Kidney glomerular epithelial cell (primary cell): ENCODE data around the gene TRUB2.
"Not testable (repeated sequence)": the region's sequence is repeated elsewhere in the genome, so short reads cannot be mapped to it uniquely, and the experiment has no call there.

ENCODE experiments used
- DNase-seq: peaks from one replicate; lab custom pipeline; 2025; lab: John Stamatoyannopoulos, UW

TRUB2 gene

DNA sequence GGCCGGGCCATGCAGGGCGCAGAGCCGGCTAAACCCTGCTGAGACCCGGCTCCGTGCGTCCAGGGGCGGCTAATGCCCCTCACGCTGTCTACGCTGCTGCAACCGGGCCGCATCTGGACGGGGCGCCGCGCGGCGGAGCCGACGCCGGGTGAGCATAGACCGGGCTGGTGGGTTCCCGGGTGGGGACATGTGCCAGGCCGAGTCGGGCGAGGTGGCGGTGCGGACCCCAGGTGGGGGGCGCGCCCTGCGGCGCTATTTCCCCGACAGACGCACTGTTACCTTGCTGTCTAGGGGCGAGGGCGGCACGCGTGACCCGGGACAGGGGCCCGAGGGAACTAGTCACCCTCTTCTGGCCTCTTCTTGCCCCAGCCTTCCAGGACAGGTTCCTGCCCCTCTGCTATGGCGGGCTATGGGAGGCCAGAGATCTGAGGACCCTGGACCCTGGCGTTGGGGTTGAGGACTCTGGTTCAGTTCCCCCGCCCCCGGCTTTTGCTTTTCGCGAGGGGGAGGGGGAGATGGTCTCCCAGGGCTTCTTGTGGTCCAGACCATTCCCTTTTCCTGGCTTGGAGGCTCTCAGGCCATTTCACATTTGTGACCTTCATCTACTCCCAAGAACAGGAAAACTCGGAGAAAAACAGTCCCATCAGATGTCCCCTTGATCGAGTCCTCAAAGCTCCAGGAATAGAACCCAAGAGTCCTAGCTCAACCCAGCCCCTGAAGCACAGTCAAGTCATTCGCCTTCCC, 18.6 kb upstream of the TRUB2 start:
- DNase-seq, result no peak

DNA sequence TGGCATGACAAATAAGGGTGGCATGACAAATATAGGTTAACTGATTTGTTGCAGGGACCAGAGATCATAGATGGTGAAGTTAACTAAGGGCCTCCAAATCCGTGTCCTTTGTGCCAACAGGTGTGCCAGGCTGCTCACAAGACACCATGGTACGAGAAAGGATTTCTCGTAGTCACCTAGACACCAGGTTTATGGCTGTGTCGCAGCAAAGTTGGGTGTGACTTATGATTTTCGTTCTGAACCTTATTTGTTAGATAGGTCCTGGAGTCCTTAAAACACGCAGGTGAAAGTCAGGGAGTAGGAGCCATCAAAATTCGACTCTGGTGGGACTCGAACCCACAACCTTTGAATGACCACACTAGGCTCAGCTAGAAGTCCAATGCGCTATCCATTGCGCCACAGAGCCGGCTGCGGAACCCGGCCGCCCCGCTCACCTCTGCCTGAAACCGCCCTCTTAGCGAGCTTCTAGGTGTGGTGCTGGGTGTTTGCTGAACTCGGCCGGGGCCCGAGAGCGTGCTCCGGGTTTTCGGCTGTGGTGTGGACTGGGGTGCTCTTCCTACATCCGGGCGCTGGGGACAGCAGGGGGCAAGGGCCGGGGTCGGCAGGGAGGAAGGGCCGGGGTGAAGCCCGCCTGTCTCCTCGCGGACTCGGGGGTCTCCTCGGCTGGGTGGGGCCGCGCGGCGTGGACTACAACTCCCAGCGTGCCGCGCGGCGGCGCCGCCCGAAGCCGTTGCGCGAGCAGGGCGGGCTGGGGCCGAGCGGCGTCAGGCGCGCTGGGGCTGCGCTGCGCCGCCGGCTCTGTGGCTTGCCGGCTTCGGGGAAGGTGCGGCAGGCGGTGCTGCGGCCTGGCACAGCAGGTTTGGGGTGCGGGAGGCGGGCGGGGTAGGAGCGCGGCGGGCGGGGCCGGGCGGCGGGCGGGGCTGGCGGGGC, 17.8 kb upstream of the TRUB2 start, which contains the start of gene SLC27A4:
TSS of gene SLC27A4 (plus strand) at position 767 of the 930 bp plus-strand sequence. CDS start 2,606 bp downstream, outside the sequence.
- DNase-seq, result peak; percentile 53

DNA sequence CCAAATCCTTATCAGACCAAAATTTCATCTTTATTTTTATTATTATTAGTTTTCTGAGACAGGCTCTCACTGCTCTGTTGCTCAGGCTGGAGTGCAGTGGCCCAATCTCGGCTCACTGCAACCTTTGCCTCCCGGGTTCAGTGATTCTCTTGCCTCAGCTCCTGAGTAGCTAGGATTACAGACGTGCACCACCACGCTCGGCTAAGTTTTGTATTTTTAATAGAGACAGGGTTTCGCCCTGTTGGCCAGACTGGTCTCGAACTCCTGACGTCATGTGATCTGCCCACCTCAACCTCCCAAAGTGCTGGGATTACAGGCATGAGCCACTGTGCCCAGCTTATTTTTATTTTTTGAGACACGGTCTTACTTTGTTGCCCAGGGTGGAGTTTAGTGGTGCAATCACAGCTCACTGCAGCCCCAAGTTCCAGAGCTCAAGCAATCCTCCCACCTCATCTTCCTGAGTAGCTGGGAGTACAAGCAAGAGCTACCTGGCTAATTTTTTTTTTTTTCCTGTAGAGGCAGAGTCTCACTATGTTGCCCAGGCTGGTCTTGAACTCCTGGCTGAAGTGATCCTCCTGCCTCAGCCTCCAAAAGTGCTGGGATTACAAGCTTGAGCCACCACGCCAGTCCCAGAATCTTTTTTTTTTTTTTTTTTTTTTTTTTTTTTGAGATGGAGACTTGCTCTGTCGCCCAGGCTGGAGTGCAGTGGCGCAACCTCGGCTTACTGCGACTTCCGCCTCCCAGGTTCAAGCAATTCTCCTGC, 16.8 kb upstream of the TRUB2 start:
- DNase-seq, result not testable (repeated sequence)

DNA sequence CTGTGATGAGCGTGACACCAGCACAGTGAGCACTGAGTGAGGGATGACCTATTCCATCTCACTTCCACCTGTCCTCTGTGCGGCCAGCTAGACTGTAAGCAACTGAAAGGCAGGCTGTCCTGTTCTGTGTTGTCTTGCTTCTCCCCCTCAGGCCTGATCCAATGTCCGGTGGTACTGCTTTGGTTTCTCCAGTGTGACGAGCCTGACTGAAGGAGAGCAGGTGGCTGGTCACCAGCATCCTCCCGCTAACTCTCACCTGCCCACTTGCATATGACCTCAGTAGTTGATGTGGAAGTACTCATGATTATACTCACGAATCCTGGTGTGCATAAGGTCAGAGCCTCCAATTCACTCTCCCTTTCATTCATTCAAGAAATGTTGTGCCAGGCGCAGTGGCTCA, 15.7 kb upstream of the TRUB2 start:
- no peak for DNase-seq

DNA sequence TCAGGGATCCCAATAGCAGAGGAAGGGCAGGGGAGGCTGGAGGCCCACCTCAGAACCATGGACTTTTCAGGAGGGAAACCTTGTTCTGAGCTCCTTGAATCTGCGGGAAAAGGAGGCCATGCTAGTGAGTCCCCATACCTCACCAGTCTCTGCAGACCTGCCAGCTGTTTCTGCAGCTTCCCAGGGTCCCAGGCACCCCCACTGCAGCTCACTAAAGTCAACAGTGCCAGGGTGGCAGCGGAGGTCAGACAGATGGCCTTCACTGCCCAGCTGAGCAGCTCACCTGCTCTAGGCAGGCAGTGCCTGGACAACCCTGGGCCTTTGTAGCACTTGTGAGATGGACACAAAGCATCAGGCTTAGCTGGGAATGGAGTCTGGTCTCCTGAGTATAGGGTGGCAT, 13.7 kb upstream of the TRUB2 start:
- no peak for DNase-seq

DNA sequence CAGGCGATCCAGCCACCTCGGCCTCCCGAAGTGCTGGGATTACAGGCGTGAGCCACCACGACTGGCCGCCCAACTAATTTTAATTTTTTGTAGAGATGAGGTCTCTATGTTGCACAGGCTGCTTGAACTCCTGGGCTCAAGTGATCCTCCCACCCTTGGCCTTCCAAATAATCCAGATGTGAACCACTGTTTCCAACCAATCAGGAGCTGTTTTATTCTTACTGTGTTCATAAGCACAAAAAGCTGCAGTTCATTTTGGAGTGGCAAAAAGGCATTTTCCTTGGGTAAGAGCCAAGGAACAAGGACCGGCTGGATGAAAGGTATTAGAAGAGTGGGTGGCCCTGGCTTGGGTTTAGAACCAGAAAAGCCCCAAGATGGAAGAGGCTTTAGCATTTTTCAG, 12.9 kb upstream of the TRUB2 start:
- no peak for DNase-seq

DNA sequence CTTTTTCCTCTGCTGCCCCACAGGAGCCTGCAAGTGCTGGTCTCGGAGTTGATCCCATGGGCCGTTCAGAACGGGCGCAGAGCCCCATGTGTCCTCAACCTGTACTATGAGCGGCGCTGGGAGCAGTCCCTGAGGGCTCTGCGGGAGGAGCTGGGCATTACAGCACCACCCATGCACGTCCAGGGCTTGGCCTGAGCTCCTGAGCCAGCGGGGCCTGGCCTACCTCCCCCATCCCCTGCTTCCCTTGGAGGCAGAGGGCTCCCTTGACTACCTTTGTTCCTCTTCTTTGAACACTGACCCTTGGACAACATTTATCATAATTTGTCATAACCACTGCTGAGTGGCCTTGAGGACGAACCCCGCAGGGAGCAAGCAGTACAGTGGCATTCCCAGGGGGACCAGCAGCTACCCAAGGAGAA, 11.2 kb upstream of the TRUB2 start:
- no peak for DNase-seq

DNA sequence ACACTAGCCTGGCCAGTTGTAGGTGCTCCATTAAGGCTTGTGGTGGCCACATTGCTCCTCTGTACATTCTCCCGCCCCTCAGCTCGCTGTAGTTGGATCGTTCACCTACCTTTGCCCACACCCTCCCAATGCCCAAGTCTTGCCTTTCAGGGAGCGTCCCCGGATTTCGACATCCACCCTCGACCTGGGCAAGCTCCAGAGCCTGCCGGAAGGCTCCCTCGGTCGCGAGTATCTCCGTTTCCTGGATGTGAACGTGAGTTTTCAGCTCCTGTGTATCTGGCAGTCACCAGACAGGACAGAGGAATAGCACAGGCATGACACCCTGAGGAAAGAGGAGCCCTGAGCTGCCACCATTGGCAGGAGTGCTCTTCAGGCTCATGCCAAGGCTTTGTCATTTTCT, 3.4 kb upstream of the TRUB2 start:
- no peak for DNase-seq

DNA sequence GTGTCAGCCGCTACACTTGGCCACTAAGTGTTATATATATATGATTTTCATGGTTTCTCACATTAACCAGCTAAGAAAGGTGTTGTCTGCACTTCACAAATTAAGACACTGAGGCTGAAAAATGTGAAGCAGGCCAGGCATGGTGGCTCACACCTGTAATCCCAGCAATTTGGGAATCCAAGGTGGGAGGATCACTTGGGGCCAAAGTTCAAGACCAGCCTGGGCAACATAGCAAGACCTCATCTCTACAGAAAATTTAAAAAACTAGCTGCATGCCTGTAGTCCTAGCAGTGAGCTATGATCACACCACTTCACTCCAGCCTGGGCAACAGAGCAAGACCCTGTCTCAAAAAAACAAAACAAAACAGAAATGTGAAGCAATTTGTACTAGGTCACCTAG, 2.2 kb upstream of the TRUB2 start:
- no peak for DNase-seq

DNA sequence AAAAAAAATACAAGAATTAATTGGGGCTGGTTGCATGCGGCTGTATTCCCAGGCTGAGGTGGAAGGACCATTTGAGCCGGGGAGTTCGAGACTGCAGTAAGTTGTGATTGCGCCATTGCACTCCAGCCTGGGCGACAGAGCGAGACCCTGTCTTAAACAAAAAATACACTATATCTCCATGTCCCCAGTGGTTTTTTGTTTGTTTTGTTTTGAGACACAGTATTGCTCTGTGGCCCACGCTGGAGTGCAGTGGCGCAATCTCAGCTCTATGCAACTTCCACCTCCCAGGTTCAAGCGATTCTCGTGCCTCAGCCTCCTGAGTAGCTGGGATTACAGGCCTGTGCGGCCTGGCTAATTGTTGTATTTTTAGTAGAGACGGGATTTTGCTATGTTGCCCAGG, 1.5 kb upstream of the TRUB2 start:
- no peak for DNase-seq

DNA sequence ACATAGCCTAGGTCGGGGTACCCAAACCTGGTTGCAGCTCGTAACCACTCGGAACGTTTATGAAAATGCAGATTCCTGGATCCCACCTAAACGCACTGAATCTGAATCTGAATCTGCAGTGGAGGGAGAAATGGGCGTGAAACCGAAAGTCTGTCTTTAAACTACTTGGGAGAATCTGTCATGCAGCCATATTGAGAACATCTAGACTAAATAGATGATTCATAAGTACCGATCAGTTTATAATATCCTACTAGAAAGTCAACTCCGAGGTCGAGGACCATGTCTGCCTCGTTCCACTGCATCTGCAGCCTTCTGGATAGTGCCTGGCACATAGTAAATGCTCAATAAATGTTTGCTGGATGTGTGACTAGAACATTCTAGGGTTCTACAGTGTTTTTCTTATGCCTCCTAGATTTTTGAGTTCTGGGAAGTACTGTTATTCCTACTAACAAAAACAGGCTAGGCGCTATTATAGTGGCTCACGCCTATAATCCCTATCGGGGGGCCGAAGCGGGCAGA, 1.0 kb upstream of the TRUB2 start:
- DNase-seq, result no peak

DNA sequence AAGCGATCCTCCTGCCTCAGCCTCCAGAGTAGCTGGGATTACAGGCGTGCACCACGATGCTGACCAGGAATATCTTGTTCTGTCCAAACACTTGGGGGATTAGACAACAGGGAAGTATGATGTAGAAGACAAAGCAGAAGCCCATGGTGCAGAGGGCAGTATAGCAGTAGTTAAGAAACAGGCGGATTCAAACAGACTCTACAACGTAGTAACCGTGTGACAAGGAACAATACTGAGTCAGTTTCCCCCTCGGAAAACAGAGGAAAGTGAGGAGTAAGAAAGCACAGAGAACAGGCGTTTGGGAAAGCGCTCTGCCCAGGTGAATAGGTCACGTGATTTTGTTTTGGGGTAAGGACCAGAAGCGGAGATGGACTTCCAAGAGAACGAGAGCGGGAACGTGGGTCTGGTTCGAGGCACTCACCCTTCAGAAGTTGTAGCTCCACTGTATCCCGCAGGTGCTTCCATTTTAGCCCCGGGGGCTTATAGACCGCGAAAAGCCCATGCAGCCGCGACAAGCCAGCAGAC, 306 bp downstream of the TRUB2 start:
- DNase-seq, result no peak

DNA sequence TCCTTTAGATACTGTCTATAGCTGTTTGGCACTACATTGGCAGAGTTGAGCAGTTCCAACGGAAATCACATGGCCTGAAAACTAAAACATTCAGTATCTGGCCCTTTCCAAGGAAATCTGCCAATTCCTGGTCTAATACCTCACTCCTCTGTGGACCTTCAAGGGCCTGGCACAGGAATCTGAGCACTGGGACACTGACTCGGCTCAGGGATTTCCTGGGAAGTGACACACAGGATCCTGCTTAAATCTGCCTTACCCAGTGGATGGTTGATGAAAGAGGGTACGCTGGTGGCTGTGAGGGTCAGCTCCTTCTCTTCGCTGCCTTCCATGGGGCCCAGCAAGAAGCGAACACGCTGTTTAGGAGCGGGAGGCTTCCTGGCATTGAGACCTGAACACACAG, 904 bp downstream of the TRUB2 start:
- DNase-seq, result no peak

DNA sequence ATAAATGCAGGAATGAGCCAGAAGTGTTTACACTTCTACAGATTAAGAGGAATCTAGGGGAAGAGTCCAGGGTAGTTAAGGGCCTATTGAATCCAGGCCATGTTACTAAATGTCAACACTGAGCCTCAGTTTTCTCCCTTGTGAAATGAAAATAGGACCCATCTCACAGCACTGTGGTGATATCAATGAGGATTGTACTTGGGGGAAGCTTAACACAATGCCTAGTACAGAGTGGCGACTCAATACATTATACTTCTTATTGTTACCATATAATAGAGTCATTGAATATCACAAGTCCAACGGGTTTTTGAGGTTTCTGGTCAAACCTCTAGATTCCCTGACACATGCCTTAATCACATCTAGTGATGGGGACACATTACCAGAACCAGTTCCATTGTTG, 4.6 kb downstream of the TRUB2 start:
- no peak for DNase-seq

DNA sequence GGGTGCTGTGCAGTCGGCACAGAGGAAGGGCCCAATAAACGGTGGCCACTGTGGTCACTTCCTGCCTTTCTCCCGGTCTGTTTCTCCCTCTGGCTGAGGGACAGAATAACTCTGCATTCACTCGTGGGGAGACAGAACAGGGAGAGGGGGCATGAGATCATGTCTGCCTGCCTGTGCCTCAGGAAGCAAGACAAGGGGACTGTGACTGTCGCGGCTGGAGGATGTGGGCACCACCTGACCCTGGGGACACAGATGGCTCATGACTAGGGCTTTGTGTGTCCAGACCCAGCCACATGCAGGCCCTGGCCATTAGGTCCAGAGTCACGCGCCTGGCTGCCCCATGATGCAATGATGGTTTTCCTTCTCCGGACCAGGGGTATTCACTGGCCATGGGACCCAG, 5.8 kb downstream of the TRUB2 start:
- DNase-seq, result no peak

DNA sequence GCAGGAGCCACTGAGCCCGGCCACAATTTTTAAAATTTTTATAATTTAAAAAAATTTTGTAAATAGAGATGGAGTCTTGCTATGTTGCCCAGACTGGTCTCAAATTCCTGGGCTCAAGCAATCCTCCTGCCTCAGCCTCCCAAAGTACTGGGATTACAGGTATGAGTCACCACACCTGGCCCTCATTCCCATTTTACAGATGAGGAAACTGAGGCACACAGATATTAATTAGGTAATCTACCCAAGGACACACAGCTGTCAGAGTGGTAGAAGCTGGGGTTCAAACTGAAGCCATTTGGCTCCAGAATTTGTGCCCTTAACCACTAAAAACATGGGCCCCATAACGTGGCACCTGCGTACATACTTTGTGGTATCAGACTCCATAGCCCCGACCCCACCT, 7.5 kb downstream of the TRUB2 start:
- DNase-seq, result no peak

DNA sequence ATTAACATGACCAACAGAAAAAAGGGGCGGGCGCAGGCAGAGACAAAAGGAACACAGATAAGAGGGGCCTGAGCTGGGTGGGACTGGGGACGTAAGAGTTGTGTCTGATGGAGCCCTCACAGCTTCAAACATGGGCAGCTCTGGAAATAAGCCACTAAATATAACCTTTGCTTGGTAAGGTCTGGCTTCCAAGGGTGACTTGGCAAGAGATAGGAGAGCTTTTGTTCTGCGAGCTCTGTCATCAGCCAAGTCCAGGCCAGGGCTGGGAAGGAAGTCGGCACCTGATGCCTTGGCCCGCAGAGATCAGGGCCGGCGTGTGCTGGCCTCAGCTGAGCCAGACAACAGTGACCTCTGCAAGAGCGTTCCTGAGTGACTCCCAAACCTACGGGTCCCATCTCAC, 11.8 kb downstream of the TRUB2 start:
- no peak for DNase-seq

DNA sequence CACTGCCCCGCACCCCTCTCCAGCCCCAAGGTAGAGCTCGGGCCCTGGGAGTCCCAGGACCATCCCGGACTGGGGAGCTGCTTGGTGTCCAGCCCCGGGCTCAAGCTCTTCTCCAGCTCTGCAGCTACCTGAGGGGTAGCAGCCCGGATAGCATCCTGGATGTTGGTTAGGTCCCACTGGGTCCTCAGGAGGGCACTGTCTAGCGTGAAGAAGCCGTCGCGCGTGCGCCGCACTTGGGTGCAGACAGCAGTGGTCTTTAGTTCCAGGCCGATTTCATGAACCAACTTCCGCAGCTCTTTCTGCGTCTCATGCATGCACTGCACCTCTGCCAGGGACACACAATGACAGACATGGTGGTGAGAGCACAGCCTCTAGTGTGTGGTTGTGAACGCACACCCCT, 12.7 kb downstream of the TRUB2 start:
- DNase-seq, result no peak

DNA sequence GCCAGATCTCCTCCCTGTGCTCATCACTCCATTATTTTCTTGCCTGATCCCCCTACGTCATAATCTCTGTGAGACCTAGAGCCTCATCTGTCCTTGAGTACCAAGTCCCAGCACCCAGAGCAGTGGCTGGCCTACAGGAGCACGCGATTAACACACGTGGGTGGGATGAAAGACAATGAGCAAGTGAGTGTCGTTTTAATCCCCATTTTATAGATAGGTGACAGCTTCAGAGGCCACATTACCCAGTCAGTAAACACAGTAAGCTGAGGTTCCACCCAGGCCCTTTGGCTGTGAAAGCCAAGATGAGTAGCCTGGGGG, 17.3 kb downstream of the TRUB2 start:
- no peak for DNase-seq

DNA sequence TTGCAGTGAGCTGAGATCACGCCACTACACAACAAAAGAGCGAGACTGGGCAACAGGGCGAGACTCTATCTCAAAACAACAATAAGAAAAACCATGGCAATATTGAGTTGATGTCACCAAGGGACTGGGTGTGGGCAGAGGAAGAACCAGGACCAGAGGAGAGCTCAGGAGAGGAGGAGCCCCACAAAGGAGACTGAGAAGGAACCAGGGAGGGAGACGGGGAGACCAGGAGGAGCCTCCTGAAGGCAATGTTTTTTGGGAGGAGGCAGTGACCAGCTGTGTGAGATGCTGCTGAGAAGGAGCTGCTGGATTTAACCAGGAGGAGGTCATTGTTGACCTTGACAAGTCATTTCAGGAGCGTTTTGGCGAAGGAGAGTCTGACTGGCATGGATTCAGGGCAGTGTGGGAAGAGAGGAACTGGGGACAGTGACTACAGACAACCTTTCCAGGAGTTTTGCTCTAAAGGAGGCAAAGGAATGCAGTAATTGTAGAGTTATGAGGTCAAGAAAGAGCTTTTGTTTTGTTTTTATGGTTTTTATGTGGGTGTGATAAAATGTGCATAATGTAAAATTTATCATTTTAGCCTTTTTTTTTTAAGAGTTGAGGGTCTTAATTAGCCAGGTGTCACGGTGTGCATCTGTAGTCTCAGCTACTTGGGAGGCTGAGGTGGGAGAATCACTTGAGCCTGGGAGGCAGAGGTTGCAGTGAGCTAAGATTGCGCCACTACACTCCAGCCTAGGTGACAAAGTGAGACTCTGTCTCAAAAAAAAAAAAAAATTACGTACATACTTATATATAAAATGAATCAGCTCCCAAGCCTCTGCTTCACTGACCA, 17.9 kb downstream of the TRUB2 start:
- no peak for DNase-seq
